ENCODE results near the gene BRME1. TPM values are rescaled to one million over a fixed set of nuclear protein-coding genes. Genes with fewer than 3 reads are reported as not detected.

The BRME1 gene
- total RNA-seq, 1 experiment from 2014 or later, result 6.7 TPM

- H2BK5ac ChIP-seq (ENCODE audit: insufficient read length, low read length), result no peak overlapping the region
- no peak overlapping the region for H2BK15ac ChIP-seq (ENCODE audit: low read depth, low read length)
- no peak overlapping the region for H2AFZ ChIP-seq (ENCODE audit: low read length)
- no peak overlapping the region for H3K14ac ChIP-seq (ENCODE audit: insufficient read depth, low read length)
- no peak overlapping the region for H2BK20ac ChIP-seq (ENCODE audit: low read depth, low read length, poor library complexity, severe bottlenecking)
- no peaks in the 10 kb centered on the region for H4K20me1 ChIP-seq (ENCODE audit: control insufficient read depth, insufficient read depth, insufficient read length)
- WGBS (ENCODE audit: extremely low coverage, insufficient read length, low lambda C conversion rate), result no CpG with 5 or more reads among the region's 14 CpGs
- no peaks in the 10 kb centered on the region for H3K4me1 ChIP-seq (ENCODE audit: insufficient read depth, low read length)
- Mint-ChIP-seq H3K4me1 (no peaks in the 10 kb centered on the region), H3K27me3 (ENCODE audit: low read depth) (no peaks in the 10 kb centered on the region), H3K36me3 (ENCODE audit: insufficient read depth in 1 of 3, low read depth in 3 of 3) (peaks cover 32 to 83% (median 57%) of the 10 kb centered on the region in 3 experiments), H3K9me3 (peaks cover 8 to 12% of the 10 kb centered on the region in 2 experiments; a peak in 4 of 5 replicates), H3K27ac (no peak overlapping the region), H3K4me3 (no peak overlapping the region)
- no peak overlapping the region for H3K23ac ChIP-seq (ENCODE audit: insufficient read length, low read depth, low read length)
- H3K79me1 ChIP-seq (ENCODE audit: insufficient read depth, low read depth, low read length, poor library complexity, severe bottlenecking), result no peaks in the 10 kb centered on the region
- H2AK5ac ChIP-seq (ENCODE audit: insufficient read length, low read length), result no peak overlapping the region
- H3K23me2 ChIP-seq (ENCODE audit: insufficient read length, low read depth, low read length, poor library complexity, severe bottlenecking), result no peaks in the 10 kb centered on the region
- no peak overlapping the region for H3K18ac ChIP-seq (ENCODE audit: insufficient read length, low read depth, low read length)
- no peak for TF ChIP-seq CTCF (conservative IDR thresholded peaks at IDR 0.05)
- no peak overlapping the region for H4K8ac ChIP-seq (replicated peaks; ENCODE audit: insufficient read length, low read depth, low read length)
- H3K56ac ChIP-seq (ENCODE audit: insufficient read length, low read depth, low read length), result no peak overlapping the region
- no peak overlapping the region for H3K9ac ChIP-seq (ENCODE audit: extremely low read depth, insufficient read length, low read length)
- no peaks in the 10 kb centered on the region for H3K79me2 ChIP-seq (ENCODE audit: insufficient read depth, low read length)
- no peak overlapping the region for H3K4ac ChIP-seq (ENCODE audit: low read depth, low read length)
- no peak overlapping the region for H4K91ac ChIP-seq (ENCODE audit: insufficient read length, low read depth, low read length)
- no peaks in the 10 kb centered on the region for H3K27me3 ChIP-seq (ENCODE audit: insufficient read depth, low read length)
- no peak overlapping the region for H4K5ac ChIP-seq (ENCODE audit: insufficient read length, low read depth, low read length)
- no peak overlapping the region for H3T11ph ChIP-seq (ENCODE audit: low read length)
- no peak for DNase-seq
- H3K9me3 ChIP-seq (ENCODE audit: control insufficient read depth, low read depth, low read length), result peaks cover 6% of the 10 kb centered on the region
- H3K27ac ChIP-seq (ENCODE audit: insufficient read length, low read depth, low read length), result no peak overlapping the region
- no peak overlapping the region for H2BK120ac ChIP-seq (ENCODE audit: low read depth, low read length, poor library complexity, severe bottlenecking)
- no peak overlapping the region for H3K4me2 ChIP-seq (ENCODE audit: insufficient read depth, insufficient read length, low read length)
- no peak overlapping the region for H2BK12ac ChIP-seq (ENCODE audit: insufficient read length, low read depth, low read length)
Measured at GRCh38 chr19:13917888-13918406, 12.0 kb upstream of the BRME1 start.
